Measurements from ENCODE around the gene SRCAP.

GRCh38 chr16:30715750-30716445 lies 16.9 kb downstream of the SRCAP start:
- TF ChIP-seq, protein P1, sequence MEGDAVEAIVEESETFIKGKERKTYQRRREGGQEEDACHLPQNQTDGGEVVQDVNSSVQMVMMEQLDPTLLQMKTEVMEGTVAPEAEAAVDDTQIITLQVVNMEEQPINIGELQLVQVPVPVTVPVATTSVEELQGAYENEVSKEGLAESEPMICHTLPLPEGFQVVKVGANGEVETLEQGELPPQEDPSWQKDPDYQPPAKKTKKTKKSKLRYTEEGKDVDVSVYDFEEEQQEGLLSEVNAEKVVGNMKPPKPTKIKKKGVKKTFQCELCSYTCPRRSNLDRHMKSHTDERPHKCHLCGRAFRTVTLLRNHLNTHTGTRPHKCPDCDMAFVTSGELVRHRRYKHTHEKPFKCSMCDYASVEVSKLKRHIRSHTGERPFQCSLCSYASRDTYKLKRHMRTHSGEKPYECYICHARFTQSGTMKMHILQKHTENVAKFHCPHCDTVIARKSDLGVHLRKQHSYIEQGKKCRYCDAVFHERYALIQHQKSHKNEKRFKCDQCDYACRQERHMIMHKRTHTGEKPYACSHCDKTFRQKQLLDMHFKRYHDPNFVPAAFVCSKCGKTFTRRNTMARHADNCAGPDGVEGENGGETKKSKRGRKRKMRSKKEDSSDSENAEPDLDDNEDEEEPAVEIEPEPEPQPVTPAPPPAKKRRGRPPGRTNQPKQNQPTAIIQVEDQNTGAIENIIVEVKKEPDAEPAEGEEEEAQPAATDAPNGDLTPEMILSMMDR (IDR thresholded peaks at IDR 0.05; ENCODE audit: low read length), result no peak
- TF ChIP-seq EZH2 (optimal IDR thresholded peaks at IDR 0.05; ENCODE audit: low read depth, low read length), result no peak

All from MM.1S (cell line).